ELF-1 (cell line): Measurements from ENCODE around the gene TBX10.
A peak's percentile ranks its signal among the peaks of the same experiment; 100 is the strongest.
"Not testable (repeated sequence)": the region's sequence is repeated elsewhere in the genome, so short reads cannot be mapped to it uniquely, and the experiment has no call there.

Source experiments
- DNase-seq: peaks from one replicate; pipeline ENCODE4 v3.0.0-alpha.2; 2016; ENCODE audit warnings: low read depth, low spot score

TBX10 gene

DNA sequence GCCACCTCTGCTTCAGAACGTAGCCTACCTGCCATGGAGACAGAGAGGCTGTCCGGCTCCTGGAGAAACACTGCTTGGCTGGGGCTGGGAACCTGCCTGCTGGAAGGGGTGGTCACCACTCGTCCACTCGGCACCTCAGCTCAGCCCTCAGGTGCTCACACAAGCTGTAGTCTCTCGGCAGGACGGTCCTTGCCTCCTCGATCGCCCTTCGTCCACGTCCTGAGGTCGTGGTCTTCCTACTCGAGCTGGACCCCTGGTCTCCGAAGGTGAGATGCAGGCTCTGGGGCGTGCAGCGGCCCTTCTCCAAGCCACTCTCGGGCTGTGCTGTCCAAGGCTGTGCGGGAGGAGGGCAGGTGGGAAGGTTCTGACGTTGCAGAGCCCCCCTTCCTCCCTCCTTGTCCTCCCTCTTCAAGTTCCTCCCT is at the start of gene TBX10:
TBX10 (minus strand) TSS at position 326 of the 422 bp plus-strand sequence; CDS start at position 35, 291 bp downstream.
- DNase-seq, result no peak

DNA sequence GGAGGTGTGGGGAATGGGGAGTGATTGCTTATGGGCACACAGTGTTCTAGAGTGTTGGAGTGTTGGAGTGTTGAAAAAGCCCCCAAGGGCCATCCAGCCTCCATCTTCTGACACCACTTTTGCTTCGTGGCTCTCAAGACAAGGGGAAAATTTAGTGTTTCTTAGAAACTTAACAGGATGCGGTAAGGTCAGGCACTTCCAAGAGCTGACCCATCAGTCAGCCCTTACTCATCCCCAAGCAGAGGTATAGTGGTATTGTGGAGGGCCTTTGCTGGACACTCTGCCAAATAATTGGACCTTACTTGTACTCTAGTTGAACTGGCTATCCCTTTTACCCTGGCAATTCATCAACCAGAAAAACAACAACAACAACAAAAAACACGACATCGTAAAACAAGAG is 49.6 kb upstream of the TBX10 start:
- no peak for DNase-seq

DNA sequence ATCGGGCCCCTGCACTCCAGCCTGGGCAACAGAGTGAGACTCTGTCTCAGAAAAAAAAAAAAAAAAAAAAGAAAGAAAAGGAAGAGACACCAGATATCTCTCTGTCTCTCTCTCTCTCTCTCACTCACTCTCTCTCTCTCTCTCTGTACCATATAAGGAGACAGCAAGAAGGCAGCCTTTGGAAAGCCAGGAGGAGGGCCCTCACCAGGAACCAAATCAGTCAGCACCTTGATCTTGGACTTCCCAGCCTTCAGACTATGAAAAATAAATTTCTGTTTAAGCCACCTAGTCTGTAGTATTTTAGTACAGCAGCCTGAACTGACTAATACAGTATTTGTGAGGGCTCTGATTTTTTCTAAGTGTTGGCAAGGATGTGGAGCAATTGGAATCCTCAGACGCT is 48.4 kb upstream of the TBX10 start:
- no peak for DNase-seq

DNA sequence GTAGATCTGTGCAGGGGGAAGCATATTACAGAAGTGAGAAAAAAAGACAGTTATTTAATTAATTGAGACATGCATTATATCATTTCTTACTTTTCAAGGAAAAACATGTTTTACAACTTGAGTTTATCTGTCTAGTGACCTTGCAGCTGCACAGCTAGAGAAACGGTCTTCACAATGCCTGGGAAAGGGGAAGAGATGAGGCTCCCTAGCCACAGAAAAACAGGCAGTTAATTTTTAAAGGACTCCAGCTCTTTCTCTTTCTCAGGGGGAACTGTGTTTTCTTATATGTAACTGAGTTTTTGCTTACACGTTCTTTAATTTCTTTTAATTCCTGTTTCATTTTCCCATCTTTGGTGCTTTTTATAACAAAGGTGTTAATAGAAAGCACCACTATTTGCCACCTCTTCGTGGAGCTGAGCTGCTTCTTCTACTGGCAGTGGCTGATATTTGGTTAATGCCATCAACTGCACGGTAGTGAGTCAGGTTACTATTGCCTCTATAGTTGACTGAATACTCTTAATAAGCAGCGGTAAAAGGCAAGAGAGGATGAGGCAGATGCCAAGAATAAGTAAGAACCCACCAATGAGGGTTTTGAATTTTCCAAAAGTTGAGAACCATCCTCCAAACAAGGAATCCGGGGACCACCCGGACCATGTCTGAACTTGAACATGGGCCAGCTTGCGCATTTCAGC is 46.2 kb upstream of the TBX10 start:
- DNase-seq, result not testable (repeated sequence)

DNA sequence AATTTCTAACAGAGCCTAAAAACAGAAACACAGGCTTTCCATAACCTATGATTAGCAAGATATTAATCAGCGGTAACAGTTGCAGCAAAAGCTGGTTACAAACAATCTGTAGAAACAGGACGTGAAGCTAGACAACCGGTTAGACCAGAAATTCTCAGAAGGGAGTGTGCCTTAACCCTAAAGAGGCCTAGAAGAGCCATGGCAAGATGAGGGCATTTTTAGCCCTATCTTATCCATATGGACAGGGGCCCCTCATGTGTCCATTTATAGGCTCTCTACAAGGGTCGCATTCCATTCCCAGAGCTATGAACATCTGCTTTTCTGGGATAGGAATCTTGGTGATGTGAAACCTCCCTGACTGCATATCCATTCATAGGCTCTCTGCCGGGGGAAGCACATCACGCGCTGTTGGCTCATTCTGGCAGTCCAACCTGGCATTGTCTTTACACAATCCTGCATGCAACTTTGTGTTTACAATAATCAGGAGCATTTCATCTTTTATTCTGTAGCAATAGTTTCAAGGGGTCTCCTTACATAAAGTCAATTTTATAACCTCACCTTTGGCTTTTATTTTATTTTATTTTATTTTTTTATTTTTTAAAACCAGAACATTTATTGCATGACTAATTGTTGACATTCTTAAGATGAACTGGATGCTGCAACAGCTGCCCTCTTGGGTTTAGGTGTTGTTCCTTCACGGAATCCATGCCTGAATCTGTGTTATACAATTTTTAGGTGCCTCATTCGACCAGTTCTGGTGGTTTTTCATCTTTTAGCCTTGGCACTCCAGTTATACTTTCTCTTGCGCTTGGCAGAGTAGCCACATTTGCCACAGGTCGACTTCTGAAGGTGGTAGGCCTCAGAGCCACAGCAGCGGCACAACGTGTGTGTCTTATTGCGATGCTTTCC is 42.8 kb upstream of the TBX10 start:
- DNase-seq, result not testable (repeated sequence)

DNA sequence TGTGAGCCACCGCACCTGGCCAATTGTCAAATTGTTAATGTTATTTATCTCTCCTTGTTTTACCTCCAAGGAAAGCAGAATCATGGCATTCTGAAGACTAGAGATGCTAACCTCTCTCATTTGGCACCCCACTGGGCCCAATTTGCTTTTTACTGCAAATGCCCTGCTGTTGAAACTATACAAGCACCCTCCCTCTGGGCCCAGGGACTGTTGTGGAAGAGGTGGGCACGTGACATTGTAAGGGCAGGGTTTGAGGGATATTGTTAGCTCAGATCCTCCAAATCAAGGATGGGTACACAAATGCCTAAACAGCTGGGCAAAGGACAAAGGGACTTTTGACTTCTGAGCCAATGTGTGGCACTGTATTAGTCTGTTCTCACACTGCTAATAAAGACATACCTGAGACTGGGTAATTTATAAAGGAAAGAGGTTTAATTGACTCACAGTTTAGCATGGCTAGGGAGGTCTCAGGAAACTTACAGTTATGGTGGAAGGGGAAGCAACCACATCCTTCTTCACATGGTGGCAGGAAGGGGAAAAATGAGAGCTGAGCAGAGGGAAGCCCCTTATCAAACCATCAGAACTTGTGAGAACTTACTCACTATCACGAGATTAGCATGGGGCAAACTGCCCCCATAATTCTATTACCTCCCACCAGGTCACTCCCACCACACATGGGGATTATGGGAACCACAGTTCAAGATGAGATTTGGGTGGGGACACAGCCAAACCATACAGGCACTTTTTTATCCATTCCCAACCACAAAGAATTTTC is 41.3 kb upstream of the TBX10 start:
- DNase-seq, result no peak

DNA sequence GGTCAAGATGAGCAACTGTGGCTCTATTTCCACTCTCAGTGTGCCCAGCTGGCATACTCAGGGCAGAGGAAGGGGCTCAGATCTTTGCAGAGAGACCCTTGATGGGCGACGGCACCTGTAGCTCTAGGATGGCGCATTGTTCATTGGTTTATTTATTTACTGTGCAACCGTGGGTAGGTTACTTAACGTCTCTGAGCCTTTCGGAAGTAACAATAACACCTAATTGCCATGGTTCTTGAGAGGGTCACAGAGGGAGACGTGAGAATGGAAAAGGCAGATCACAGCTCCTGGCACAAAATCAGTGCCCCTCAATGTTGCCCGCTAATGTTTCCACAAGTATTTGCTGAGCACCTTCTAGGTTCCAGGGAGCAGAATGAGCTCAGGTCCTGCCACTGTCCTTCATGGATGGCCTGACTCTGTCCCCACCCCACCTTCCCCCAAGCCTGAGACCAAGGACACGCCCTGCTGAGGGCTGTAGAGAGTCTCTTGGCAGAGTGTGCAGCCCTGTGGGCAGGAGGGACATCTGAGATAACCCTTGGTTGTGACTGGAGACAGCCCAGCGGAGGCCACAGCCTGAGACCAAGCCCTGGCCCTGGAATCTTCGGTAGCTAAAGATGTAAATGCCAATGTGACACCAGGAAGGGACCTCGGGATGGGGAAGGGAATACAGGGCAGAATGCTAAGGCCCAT is 35.6 kb upstream of the TBX10 start:
- DNase-seq, result no peak

DNA sequence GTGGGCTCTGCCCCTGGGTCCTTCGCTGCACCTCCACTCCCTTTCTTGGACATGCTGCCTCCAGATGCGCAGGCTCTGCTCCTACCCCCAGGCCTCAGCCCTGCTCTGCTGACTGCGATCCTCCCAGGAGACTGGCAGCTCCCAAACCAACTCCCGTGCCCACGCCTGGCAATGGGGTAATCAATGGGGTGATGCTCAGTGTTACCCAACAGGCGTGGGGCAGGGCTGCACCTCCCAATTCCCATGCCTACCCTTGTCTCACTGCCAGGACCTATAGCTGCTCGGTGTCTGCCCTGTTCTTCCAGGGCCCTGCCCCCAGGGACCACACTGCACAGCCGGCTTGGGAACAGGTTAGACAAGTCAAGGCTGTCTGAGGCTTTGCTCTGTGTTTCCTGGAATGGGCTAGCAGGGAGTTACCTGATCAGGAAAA is 34.9 kb upstream of the TBX10 start, which contains the start of gene ALDH3B2:
ALDH3B2 (minus strand) TSS at position 182 of the 430 bp plus-strand sequence. CDS start 7,688 bp downstream, outside the sequence.
- DNase-seq, result peak; percentile 90

DNA sequence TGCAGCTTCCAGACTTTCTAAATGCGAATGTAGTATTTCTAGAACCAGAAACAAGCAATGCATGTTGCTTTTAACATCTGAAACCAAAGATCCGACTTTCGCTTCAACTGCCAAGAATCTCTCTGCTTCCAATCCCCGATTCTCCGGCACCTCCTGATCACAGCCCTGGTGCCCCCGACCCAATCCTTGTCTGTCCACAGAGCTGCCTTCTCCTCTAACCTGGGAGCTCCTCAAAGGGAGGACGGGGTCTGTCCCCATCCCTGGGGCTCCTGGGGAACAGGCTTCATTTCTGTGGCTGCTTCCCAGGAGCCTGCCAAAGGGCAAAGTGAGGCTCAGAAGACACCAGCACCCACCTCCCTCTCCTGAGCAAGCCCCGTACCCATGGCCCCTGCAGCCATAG is 34.3 kb upstream of the TBX10 start:
- DNase-seq, result no peak

DNA sequence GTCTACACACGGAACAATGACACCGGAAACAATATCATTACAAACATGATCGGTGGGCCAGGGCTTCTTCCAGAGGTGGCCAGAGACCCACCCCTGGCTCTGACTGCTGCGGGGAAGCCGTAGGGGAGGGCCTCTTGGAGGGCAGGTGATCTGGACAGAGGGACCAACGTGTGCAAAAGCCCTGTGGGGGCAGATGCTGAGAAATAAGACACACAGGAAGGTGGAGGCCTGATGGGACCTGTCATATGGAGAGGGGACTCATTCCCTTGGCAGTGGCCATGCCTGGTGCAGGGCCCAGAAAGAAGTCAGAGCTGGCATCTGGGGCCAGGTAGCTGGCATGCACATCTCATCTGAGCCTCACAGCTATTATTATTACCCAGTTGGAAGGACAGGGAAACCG is 33.8 kb upstream of the TBX10 start:
- no peak for DNase-seq

DNA sequence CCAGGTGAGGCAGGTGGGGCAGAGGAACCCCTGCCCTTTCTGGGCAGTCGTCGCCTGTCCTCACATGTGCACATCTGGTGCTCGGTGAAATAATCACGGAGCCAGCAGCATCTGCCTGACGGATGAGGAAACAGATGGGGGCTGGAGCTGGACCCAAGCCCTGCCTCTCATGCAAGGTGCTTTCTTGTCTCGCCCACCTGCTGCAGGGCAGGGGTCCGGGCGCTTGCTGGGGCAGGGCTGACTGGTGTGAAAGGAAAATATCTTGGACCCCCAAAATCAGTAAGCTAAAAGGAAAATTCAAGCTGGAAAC is 31.6 kb upstream of the TBX10 start:
- no peak for DNase-seq

DNA sequence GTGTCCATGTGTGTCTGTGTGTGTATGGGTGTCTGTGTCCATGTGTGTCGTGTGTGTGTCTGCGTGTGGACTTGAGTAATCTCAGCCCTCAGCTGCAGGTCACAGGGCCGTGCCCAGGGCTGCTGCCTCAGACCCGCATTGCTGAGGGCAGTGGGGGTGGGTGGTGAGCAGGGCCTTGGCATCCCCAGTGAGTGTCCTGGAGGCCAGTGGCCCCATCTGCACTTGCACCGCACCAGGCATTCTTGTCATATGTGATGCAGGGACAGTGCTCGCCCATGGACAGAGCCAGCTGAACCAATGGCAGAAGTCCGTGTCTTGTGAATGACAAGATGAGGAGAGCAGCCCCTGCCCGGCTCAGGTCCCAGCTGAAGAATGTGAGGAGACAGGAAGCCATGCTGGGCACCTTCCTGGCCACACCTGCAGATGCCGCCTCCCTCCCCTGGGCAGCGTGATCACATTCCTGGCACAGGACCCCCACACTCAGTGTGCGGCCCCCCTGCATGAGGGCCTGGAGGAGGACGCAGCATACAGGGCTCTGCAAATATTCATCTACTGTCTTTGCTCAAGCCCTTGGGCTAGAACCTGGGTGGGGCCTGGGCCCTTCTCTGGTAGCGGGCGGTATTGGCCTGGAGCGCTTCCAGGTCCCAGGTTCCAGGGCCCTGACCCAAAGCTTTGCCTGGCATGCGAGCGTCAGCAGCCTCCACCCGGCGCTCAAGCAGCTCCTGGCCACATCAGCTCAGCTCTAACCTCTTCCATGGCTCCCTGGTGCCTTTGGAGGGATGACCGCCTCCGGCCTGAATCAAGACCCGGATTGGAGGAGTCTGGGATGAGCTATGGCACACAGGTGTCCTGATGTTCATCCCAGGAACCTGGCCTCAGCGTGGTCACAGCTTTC is 31.0 kb upstream of the TBX10 start:
- DNase-seq, result no peak

DNA sequence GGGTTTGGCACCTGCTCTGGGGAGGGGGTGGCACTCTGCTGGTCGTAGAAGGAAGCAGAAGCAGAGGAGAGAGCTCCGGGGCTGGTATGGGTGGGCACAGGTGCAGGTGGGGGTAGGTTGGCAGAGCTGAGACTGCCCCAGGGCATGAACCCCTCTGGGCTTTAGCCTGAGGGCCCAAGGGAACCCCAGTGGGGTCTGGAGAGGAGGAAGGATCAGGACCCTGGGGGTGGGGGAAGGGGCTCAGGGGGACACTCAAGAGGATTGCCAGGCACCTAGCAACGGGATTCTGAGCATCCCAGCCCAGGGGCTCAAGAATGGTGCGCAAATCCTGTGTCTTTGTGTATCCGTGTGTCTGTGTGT is 28.6 kb upstream of the TBX10 start:
- DNase-seq, result no peak

DNA sequence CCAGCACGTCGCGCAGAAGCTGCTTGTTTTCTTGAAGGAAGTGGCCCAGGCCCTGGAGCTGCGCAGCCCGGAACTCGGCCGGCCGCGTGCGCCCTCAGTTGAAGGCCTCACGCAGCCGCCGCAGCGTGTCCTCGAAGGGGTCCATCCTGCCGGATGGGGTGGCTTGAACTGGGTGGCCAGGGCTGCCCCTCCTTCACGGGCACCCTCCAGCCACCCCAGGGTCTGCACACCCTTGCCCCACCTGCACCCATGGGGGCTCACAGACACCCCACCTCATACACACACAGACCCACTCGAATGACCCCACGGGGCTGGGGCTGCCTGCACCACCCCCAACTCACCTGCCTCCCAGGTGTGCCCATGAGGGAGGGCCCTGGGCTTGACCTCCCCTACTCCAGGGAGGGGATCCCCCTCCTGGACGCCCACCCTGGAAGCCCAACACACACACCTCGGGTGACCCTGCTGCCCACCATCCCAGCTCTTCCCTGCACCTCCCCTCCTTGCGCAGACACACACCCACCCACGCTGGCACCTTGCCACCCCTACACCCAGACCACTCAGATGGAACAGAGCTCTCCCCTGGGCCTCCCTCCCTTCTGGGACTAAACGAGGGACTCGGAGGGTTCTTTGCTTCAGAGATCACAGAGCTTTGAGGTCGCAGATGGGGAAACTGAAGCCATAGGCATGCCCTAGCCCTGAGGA is 28.1 kb upstream of the TBX10 start:
- DNase-seq, result no peak

DNA sequence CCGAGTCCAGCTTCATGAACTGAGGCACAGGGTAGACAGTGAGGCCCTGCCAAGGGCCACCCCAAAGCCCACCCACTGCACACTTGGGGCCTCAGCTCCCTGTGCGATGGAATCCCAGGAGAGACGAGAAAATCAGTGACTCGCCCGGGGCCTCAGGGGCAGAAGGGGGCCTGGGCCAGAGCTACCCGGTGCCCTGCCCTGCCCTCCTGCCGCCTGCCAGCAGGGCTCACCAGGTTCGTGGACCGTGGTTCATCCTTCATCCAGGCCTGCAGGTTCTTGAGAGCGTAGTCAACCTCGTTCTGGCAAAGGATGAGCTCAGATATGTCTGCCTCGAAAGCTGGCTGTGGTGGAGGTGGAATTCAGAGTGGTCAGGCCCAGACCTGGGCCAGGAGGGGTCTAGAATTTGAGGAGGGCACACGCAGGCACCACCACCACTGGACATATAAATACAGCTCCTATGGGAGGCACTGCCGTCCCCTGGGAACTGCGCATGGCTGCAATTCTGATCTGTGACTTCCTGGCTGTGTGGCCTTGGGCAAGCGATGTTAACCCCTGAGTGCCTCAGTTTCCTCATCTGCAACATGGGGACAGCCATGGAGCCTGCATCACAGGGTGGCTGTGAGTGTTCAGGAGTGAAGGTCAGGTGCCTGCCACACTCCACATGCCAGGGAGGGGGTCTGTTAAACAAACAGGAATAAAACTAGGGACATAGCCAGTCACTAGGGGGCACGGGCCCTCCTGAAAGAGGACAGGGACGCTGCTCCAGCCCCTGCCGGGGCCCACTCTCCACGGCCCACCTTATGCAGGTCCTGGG is 27.3 kb upstream of the TBX10 start:
- no peak for DNase-seq

DNA sequence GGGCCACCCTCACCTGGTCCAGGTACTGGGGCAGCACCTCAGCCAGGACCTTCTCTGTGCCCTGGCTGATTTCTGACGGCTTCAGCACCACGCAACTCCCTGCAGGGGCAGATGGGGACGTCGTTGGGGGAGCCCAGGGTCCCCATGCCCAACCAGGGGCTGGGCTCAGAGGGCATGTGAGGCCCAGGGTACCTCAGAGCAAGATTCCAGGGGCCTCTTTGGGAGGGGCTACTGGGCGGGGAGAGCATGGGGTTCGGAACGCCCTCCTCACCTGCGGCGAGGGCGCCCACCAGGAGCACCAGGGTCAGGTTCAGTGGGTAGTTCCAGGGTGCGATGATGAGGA is 26.7 kb upstream of the TBX10 start:
- DNase-seq, result no peak

DNA sequence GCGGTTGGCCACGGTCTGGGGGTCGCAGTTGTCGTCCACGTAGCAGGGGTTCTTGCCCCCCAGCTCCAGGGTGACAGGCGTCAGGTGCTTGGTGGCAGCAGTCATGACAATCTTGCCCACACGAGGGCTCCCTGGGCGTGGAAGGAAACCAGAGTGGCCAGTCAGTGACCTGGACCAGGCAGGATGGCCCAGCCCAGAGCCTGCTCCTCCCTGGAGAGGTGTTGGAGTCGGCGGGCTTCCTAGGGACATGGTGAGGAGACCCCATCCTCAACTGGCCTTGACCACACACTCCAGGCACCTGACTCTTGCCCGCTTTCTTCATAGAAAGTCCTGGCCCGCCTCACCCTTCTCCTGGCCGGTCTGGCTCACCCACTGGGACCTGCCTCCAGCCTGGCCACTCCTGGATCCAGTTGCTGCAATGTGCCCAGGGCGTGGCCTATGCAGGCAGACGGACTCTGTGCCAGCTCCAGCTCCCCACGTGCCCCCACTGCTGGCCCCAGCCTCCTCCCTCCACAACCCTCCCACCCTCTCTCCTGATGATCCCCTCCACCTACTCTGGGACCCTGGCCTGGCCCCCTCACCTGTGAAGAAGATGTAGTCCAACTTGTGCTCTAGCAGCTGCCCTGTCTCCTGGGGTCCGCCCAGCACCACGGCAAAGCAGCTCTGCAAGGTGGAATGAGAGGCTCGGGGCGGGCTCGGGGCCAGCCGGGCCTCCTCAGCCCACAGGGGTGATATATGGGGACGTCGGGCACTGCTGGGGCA is 26.2 kb upstream of the TBX10 start:
- no peak for DNase-seq
